ENCODE measurements around the gene NR2F1. TPM values are rescaled to one million over a fixed set of nuclear protein-coding genes. Genes with fewer than 3 reads are reported as not detected.

NR2F1 gene
- total RNA-seq, 2 experiments from 2014 or later = not detected

DNA sequence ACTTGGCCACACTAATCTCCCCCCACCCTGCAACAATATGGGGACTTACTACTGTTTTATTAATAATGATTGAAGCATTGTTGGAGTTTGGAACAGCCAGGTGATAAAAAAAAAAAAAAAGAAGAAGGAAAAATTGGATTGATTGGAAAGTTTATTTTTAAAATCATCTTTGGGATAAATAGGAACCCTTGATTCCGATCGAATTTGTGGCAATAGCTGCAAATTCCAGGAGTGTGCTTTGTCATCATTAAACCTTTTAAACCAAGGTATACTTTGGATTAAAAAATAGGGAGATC is 907 bp upstream of the NR2F1 start:
- ChIA-PET CTCF (interaction anchor here (1.1 to 1.6 kb wide), 2 partner anchors 39 to 334 kb away, joined by 3 to 9 read pairs; no protein-coding TSS in a partner anchor), POLR2A (no interaction called here)
- H3K4me3 Mint-ChIP-seq = no peak overlapping the region
- H3K36me3 Mint-ChIP-seq (ENCODE audit: low read depth) = peaks cover 2% of the 10 kb centered on the region
- no peak overlapping the region for H3K27ac Mint-ChIP-seq
- H3K4me1 Mint-ChIP-seq = peaks cover 26% of the 10 kb centered on the region
- no peak for DNase-seq
- H3K9me3 Mint-ChIP-seq = no peaks in the 10 kb centered on the region
- H3K27me3 Mint-ChIP-seq = peaks cover 50% of the 10 kb centered on the region

GRCh38 chr5:93583439-93583767 is 381 bp downstream of the NR2F1 start:
- Mint-ChIP-seq H3K27ac (no peak overlapping the region), H3K36me3 (ENCODE audit: low read depth) (peaks cover 8% of the 10 kb centered on the region), H3K4me1 (peaks cover 32% of the 10 kb centered on the region), H3K9me3 (no peaks in the 10 kb centered on the region), H3K4me3 (peak overlapping the region; percentile 59), H3K27me3 (peaks cover 48% of the 10 kb centered on the region)
- ChIA-PET POLR2A (no interaction called here), CTCF (interaction anchor here (0.8 to 1.6 kb wide), 2 partner anchors 37 to 217 kb away, joined by 3 to 9 read pairs; no protein-coding TSS in a partner anchor)
- no peak for DNase-seq

DNA sequence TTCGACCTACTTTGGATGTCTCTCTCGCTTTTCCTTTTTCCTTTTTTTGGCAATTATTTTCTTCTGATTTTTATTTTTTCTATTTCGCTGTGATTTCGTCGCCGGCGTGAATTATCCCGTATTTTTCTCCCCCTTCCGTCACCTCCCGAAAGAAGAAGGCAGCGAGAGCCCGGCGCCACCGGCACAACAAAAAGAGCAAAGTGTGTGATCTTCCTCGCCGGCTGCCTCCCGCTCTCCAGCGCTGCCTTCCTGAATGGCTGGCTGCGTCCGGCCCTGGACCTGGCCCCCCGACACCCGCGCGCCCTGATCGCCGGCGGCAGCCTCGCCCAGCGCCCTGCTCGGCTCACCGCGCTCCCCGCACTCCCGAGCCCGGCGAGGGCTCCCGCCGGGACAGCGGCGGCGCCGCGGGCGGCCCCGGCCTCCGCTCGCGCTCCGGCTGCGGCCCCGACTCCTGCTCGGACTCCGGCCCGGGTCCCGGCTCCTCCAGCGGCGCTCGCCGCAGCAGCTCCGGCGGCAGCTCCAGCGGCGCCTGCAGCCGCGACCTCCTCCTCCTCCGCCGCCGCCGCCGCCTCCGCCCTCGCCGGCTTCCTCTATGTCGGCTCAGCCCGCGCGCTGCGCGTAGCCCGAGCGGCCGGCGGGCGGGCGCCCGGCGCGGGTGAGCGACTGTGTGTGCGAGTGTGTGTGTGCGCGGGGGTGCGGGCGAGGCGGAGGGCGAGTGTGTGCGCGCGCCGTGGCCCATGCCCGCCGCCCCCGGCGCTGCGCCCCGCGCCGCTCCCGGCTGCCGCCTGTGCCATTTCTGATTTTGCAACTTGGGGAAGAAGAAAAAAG is 960 bp downstream of the NR2F1 start:
- ChIA-PET CTCF (no interaction called here), POLR2A (no interaction called here)
- Mint-ChIP-seq H3K4me3 (peak overlapping the region; percentile 59), H3K9me3 (no peaks in the 10 kb centered on the region), H3K27me3 (peaks cover 48% of the 10 kb centered on the region), H3K4me1 (peaks cover 36% of the 10 kb centered on the region), H3K27ac (no peak overlapping the region), H3K36me3 (ENCODE audit: low read depth) (peaks cover 13% of the 10 kb centered on the region)
- no peak for DNase-seq

- DNase-seq = no peak
- H3K9me3 Mint-ChIP-seq = no peaks in the 10 kb centered on the region
- H3K27me3 Mint-ChIP-seq = peaks cover 54% of the 10 kb centered on the region
- ChIA-PET CTCF (no interaction called here), POLR2A (no interaction called here)
- H3K4me3 Mint-ChIP-seq = no peak overlapping the region
- no peak overlapping the region for H3K27ac Mint-ChIP-seq
- peaks cover 13% of the 10 kb centered on the region for H3K36me3 Mint-ChIP-seq (ENCODE audit: low read depth)
- peaks cover 35% of the 10 kb centered on the region for H3K4me1 Mint-ChIP-seq
Measured at GRCh38 chr5:93584596-93585040, 1.6 kb downstream of the NR2F1 start.

- CTCF ChIA-PET = no interaction called here
Measured at GRCh38 chr5:93585041-93585766, 2.2 kb downstream of the NR2F1 start.

DNA sequence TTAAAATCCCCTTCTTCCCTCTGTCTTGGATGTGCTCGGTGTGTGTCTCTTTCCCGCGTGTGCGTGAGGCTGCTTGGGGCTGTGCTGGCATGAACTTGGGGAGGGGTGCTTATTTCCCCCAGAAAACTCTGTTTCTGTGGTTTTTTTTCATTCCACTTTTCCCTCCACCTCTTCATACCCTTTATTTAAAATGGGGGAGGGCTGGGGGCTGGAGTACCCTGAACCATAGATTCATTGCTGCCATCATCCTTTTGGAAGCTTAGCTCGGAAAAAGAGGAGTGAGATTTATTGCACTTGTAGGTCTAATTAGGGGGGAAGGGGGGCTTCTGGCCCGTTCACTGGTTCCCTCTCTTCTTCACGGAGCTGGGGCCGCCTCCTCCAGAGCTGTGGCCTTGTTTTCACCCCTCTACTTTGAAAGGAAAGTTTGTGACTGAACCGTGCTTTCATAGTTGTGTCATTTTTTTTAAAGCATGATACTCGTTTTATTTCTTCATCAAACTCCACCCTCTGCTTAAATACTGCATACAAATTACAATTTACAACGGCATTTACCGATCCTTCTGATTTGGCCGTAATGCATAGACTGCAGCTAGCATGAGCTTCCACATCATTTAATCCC is 2.9 kb downstream of the NR2F1 start:
- peaks cover 24% of the 10 kb centered on the region for H3K4me1 Mint-ChIP-seq
- CTCF ChIA-PET = interaction anchor here (0.6 kb wide), 1 partner anchor 22 kb away, joined by 3 read pairs; no protein-coding TSS in a partner anchor
- H3K4me3 Mint-ChIP-seq = peak overlapping the region; percentile 66
- no peak for DNase-seq
- H3K27ac Mint-ChIP-seq = no peak overlapping the region
- H3K9me3 Mint-ChIP-seq = no peaks in the 10 kb centered on the region
- POLR2A ChIA-PET = interaction anchor here (1.0 kb wide), 1 partner anchor 15 kb away, joined by 3 read pairs; no protein-coding TSS in a partner anchor
- H3K36me3 Mint-ChIP-seq (ENCODE audit: low read depth) = peaks cover 13% of the 10 kb centered on the region
- peaks cover 53% of the 10 kb centered on the region for H3K27me3 Mint-ChIP-seq

More at GRCh38 chr5:93585041-93585766, 2.2 kb downstream of the NR2F1 start:
- DNase-seq = no peak
- Mint-ChIP-seq H3K4me1 (peaks cover 31% of the 10 kb centered on the region), H3K27me3 (peaks cover 54% of the 10 kb centered on the region), H3K36me3 (ENCODE audit: low read depth) (peaks cover 13% of the 10 kb centered on the region), H3K4me3 (peak overlapping the region; percentile 66), H3K27ac (no peak overlapping the region), H3K9me3 (no peaks in the 10 kb centered on the region)
- POLR2A ChIA-PET = no interaction called here

DNA sequence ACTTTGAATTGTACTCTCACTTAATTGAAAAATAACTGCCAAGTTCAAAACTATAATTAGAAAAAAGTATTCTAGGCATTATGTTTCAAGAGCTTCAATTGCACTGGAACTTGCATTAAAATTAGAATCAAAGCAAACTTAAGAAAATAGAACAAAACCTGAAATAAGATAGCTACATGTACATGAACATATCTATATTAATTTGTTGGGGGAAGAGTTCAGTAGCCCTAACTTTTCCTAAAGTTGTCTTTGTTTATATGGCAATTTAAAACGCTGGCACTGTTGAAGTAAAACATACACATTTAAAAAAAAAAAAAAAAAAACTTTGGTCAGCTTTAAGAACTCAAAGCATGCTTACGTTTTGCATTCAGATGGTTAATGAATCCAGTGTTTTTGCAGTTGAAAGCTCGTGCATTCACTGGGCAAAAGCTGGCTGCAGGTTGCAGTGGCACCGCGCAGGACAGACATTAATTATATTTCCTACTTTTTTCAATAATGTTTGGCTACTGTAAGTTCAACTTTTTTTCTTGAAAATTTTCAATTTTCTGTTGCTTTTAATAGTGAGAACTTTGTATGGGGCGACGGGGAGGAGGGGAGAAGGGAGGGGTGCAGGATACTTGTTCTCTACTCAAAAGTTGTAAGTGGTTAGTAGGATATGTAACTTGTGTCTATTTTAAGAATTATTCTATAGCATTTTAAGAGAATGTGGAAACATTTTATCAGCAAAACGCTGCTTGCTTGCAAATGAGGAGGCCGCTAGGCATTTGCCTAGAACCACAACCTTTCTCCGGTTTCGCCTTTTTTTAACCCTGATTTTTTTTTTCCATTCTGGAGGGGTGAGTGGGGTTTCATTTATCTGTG is 3.9 kb downstream of the NR2F1 start:
- H3K27ac Mint-ChIP-seq = peak overlapping the region; percentile 58
- peaks cover 63% of the 10 kb centered on the region for H3K27me3 Mint-ChIP-seq
- POLR2A ChIA-PET = interaction anchor here (0.7 to 1.1 kb wide), 3 partner anchors 9 to 89 kb away, joined by 3 read pairs; no protein-coding TSS in a partner anchor
- peaks cover 23% of the 10 kb centered on the region for H3K4me1 Mint-ChIP-seq
- no peaks in the 10 kb centered on the region for H3K9me3 Mint-ChIP-seq
- CTCF ChIA-PET = interaction anchor here (0.6 to 1.2 kb wide), 5 partner anchors 8 to 1261 kb away, joined by 3 to 5 read pairs (median 3); no protein-coding TSS in a partner anchor
- H3K36me3 Mint-ChIP-seq (ENCODE audit: low read depth) = peaks cover 13% of the 10 kb centered on the region
- no peak overlapping the region for H3K4me3 Mint-ChIP-seq
- DNase-seq = no peak

- DNase-seq = no peak
- Mint-ChIP-seq H3K4me1 (peaks cover 23% of the 10 kb centered on the region), H3K4me3 (peak overlapping the region; percentile 16), H3K27ac (peak overlapping the region; percentile 58), H3K36me3 (ENCODE audit: low read depth) (peaks cover 13% of the 10 kb centered on the region), H3K27me3 (peaks cover 69% of the 10 kb centered on the region), H3K9me3 (no peaks in the 10 kb centered on the region)
- ChIA-PET POLR2A (interaction anchor here (1.1 kb wide), 1 partner anchor 8 kb away, joined by 3 read pairs; no protein-coding TSS in a partner anchor), CTCF (interaction anchor here (1.0 to 1.2 kb wide), 2 partner anchors 8 to 213 kb away, joined by 3 to 4 read pairs; no protein-coding TSS in a partner anchor)
Measured at GRCh38 chr5:93587597-93588351, 4.8 kb downstream of the NR2F1 start.

DNA sequence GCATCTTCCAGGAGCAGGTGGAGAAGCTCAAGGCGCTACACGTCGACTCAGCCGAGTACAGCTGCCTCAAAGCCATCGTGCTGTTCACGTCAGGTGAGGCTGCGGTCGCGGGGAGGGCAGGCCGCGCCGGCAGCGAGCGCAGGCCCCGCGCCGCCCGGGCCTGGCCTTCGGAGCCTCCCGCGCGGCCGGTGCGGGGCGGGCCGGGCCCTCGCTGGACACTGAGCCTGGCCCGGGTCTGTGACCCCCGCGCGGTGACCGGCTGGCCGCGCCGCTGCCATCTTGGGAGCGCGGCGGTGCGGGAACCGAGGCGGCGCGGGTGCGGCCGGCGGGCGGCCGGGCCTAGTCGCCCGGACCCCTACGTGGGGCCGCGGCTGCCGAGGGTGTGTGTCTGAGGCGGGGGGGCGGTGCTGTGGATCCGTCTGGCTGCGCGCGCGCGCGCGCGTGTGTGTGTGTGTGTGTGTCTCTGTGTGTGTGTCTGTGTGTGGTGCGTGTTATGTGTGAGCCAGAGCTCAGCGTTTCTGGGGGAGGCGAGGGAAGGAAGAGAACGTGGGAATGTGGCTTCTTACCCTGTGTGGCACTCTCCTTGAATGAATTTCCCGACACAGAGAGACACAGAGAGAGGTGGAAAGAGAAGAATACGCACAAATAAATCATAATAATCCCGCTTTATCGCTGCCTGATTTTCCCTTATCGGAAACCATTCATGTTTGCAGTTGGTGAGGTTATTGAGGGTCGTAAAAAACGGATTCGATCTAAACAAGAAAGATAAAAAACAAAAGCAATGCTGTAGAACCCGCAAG is 5.5 kb downstream of the NR2F1 start:
- DNase-seq = no peak
- ChIA-PET POLR2A (no interaction called here), CTCF (interaction anchor here (1.0 kb wide), 1 partner anchor 212 kb away, joined by 3 read pairs; no protein-coding TSS in a partner anchor)
- Mint-ChIP-seq H3K27ac (peak overlapping the region; percentile 31), H3K4me1 (peaks cover 22% of the 10 kb centered on the region), H3K9me3 (no peaks in the 10 kb centered on the region), H3K4me3 (peak overlapping the region; percentile 49), H3K27me3 (peaks cover 77% of the 10 kb centered on the region), H3K36me3 (ENCODE audit: low read depth) (peaks cover 16% of the 10 kb centered on the region)

- Mint-ChIP-seq H3K27me3 (peaks cover 83% of the 10 kb centered on the region), H3K27ac (no peak overlapping the region), H3K36me3 (ENCODE audit: low read depth) (peaks cover 16% of the 10 kb centered on the region), H3K4me1 (peaks cover 20% of the 10 kb centered on the region), H3K9me3 (no peaks in the 10 kb centered on the region), H3K4me3 (no peak overlapping the region)
- no peak for DNase-seq
- POLR2A ChIA-PET = interaction anchor here (1.2 kb wide), 1 partner anchor 17 kb away, joined by 3 read pairs; no protein-coding TSS in a partner anchor
- CTCF ChIA-PET = interaction anchor here (1.0 kb wide), 1 partner anchor 211 kb away, joined by 3 read pairs; no protein-coding TSS in a partner anchor
Measured at GRCh38 chr5:93589152-93589828, 6.3 kb downstream of the NR2F1 start.

- ChIA-PET POLR2A (interaction anchor here (1.2 kb wide), 1 partner anchor 16 kb away, joined by 3 read pairs; no protein-coding TSS in a partner anchor), CTCF (no interaction called here)
- H3K27me3 Mint-ChIP-seq = peaks cover 88% of the 10 kb centered on the region
- H3K36me3 Mint-ChIP-seq (ENCODE audit: low read depth) = peaks cover 19% of the 10 kb centered on the region
- no peak overlapping the region for H3K27ac Mint-ChIP-seq
- no peaks in the 10 kb centered on the region for H3K9me3 Mint-ChIP-seq
- no peak overlapping the region for H3K4me3 Mint-ChIP-seq
- no peak for DNase-seq
- peaks cover 20% of the 10 kb centered on the region for H3K4me1 Mint-ChIP-seq
Measured at GRCh38 chr5:93589829-93590215, 6.8 kb downstream of the NR2F1 start.
